ENCODE data around the gene PIEZO1. TPM values are rescaled to one million over a fixed set of nuclear protein-coding genes. Genes with fewer than 3 reads are reported as not detected.

The PIEZO1 gene
- total and polyA plus RNA-seq, 2 donors (not counting 1 experiment from before 2014, with no cell fraction given): 94.5 to 313 TPM

- Histone ChIP-seq H3K9me3 (ENCODE audit: control insufficient read depth, insufficient read depth, low read depth, low read length) (no peaks in the 10 kb centered on the region), H3K36me3 (ENCODE audit: control insufficient read depth, insufficient read depth, low read length) (peaks cover 14% of the 10 kb centered on the region), H3K27ac (ENCODE audit: insufficient read depth, low read length) (no peak overlapping the region), H3K27me3 (ENCODE audit: control insufficient read depth, insufficient read depth, low read length) (no peaks in the 10 kb centered on the region), H3K79me2 (ENCODE audit: control insufficient read depth, insufficient read depth, low read length) (no peaks in the 10 kb centered on the region), H3K4me2 (ENCODE audit: extremely low read depth, insufficient read depth, low read length) (no peak overlapping the region), H2AFZ (ENCODE audit: low read length) (no peak overlapping the region), H3K4me3 (replicated peaks in 1 of 4; ENCODE audit: control extremely low read depth in 1 of 4, insufficient read depth in 1 of 4, low read depth in 3 of 4, low read length in 4 of 4) (no peak overlapping the region), H4K20me1 (ENCODE audit: control insufficient read depth, extremely low read depth, insufficient read depth, low read length) (no peaks in the 10 kb centered on the region), H3K4me1 (ENCODE audit: control insufficient read depth, extremely low read depth, insufficient read depth, low read length) (no peaks in the 10 kb centered on the region), H3K9ac (ENCODE audit: insufficient read depth, low read length) (no peak overlapping the region)
- TF ChIP-seq EZH2 (IDR thresholded peaks at IDR 0.05; ENCODE audit: low read length, missing control alignments) (no peak), CTCF (conservative IDR thresholded peaks at IDR 0.05 in 1 of 2, IDR thresholded peaks at IDR 0.05 in 1 of 2; ENCODE audit: low read depth in 1 of 2, low read length in 2 of 2) (no peak)
- no peak for DNase-seq (ENCODE audit: low read depth in 2 of 2)
These were observed 89.8 kb downstream of the PIEZO1 start for GRCh38 chr16:88695218-88695617.

DNA sequence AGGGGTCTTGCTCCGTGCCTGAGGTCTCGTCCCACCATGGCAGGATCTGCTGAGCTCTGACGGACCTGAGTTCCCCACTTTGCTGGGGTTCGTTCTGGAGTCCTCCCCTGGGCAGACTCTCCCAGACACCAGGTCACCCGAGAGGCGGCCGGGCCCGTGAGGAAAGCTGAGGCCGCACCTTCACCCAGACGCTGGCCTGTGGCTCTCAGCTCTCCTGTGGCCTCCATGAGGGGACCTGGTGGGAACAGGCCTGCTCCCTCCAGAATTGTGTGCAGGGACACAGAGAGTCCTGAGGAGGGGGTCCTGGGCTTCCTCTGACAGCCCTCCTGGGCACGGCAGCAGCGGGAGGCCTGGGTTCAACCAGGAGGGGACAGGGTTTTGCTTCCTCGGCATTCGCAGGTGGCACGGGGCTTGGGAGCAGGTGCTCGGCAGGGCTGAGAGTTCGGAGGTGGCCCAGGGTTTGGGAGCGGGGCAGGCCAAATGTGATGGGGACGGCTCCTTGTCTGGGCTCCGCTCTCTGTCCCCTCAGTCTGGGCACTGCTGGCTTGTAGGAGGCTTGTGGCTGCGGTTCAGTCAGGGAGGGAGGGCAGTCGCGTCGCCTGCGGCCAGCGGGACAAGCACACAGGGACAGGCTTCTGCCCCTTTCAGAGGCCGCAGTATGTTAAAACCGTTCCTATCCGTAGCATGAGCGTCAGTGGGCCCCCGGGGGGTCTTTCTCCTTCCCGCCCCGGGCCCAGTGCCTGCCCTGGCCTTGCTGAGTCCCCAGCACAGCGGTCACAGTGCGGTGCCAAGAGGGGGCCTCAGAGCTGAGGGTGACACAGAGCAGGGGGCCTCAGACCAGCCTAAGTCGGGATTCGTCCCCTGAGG is 90.6 kb downstream of the PIEZO1 start:
- TF ChIP-seq CTCF (conservative IDR thresholded peaks at IDR 0.05 in 1 of 2, IDR thresholded peaks at IDR 0.05 in 1 of 2; ENCODE audit: low read depth in 1 of 2, low read length in 2 of 2): no peak
- no peak for TF ChIP-seq EZH2 (IDR thresholded peaks at IDR 0.05; ENCODE audit: low read length, missing control alignments)
- no peaks in the 10 kb centered on the region for H3K4me1 ChIP-seq (ENCODE audit: control insufficient read depth, extremely low read depth, insufficient read depth, low read length)
- H3K4me2 ChIP-seq (ENCODE audit: extremely low read depth, insufficient read depth, low read length): no peak overlapping the region
- no peak overlapping the region for H2AFZ ChIP-seq (ENCODE audit: low read length)
- H3K27me3 ChIP-seq (ENCODE audit: control insufficient read depth, insufficient read depth, low read length): peaks cover 2% of the 10 kb centered on the region
- H4K20me1 ChIP-seq (ENCODE audit: control insufficient read depth, extremely low read depth, insufficient read depth, low read length): no peaks in the 10 kb centered on the region
- no peaks in the 10 kb centered on the region for H3K9me3 ChIP-seq (ENCODE audit: control insufficient read depth, insufficient read depth, low read depth, low read length)
- DNase-seq (ENCODE audit: low read depth in 2 of 2): no peak
- H3K9ac ChIP-seq (ENCODE audit: insufficient read depth, low read length): no peak overlapping the region
- no peaks in the 10 kb centered on the region for H3K79me2 ChIP-seq (ENCODE audit: control insufficient read depth, insufficient read depth, low read length)
- no peak overlapping the region for H3K4me3 ChIP-seq (replicated peaks in 1 of 4; ENCODE audit: control extremely low read depth in 1 of 4, insufficient read depth in 1 of 4, low read depth in 3 of 4, low read length in 4 of 4)
- H3K27ac ChIP-seq (ENCODE audit: insufficient read depth, low read length): no peak overlapping the region
- H3K36me3 ChIP-seq (ENCODE audit: control insufficient read depth, insufficient read depth, low read length): peaks cover 12% of the 10 kb centered on the region

DNA sequence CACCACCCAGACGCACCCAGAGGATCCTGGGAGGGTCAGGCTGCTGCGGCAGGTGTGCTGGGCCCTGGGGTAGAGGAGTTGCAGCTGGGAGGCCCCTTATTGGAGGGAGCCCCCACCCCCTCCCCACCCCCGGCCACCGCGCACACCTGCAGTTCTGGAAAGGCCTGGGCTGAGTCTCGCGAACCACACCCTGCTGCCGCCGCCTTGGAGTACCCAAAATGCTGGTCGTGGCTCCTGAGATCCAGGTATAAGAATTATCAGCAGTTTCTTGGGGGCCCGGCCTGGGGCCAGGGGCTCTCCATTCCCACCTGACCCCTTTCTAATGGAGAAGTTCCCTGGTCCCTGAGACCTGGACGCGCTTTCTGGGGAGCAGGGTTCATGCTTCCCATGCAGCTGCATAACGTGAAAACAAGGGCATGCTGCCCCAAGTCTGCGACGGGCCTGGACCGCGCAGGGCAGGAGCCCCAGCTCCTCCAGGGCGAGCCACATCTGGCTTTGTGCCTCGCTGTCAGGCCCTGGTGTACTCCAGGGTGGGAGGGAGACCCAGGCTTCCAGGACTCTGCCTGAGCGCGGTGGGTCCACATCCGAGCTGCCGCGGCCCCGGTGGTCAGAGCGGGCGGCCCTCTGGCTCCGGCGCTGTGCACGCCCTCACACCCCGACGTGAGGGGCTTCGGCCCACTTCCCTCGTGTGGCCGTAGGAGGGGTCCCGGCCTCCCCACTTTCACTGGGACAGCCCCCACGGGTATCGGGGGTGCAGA is 91.4 kb downstream of the PIEZO1 start:
- Histone ChIP-seq H3K79me2 (ENCODE audit: control insufficient read depth, insufficient read depth, low read length) (no peaks in the 10 kb centered on the region), H3K4me1 (ENCODE audit: control insufficient read depth, extremely low read depth, insufficient read depth, low read length) (no peaks in the 10 kb centered on the region), H3K4me3 (replicated peaks in 1 of 4; ENCODE audit: control extremely low read depth in 1 of 4, insufficient read depth in 1 of 4, low read depth in 3 of 4, low read length in 4 of 4) (no peak overlapping the region), H2AFZ (ENCODE audit: low read length) (no peak overlapping the region), H3K27ac (ENCODE audit: insufficient read depth, low read length) (no peak overlapping the region), H3K36me3 (ENCODE audit: control insufficient read depth, insufficient read depth, low read length) (peaks cover 7% of the 10 kb centered on the region), H4K20me1 (ENCODE audit: control insufficient read depth, extremely low read depth, insufficient read depth, low read length) (no peaks in the 10 kb centered on the region), H3K27me3 (ENCODE audit: control insufficient read depth, insufficient read depth, low read length) (peaks cover 4% of the 10 kb centered on the region), H3K9ac (ENCODE audit: insufficient read depth, low read length) (no peak overlapping the region), H3K4me2 (ENCODE audit: extremely low read depth, insufficient read depth, low read length) (no peak overlapping the region), H3K9me3 (ENCODE audit: control insufficient read depth, insufficient read depth, low read depth, low read length) (no peaks in the 10 kb centered on the region)
- TF ChIP-seq EZH2 (IDR thresholded peaks at IDR 0.05; ENCODE audit: low read length, missing control alignments) (no peak), CTCF (conservative IDR thresholded peaks at IDR 0.05 in 1 of 2, IDR thresholded peaks at IDR 0.05 in 1 of 2; ENCODE audit: low read depth in 1 of 2, low read length in 2 of 2) (no peak)
- no peak for DNase-seq (ENCODE audit: low read depth in 2 of 2)

All from fibroblast of lung (primary cell).